H1 (cell line): ENCODE results near the gene CTBP2. TPM values are rescaled to one million over a fixed set of nuclear protein-coding genes. Genes with fewer than 3 reads are reported as not detected.

Experiments used
- CTCF ChIA-PET: fragments of 300-600 bp; sonication (Branson Sonifier 250); formaldehyde crosslinking; loops from one replicate; lab custom pipeline; 2021; ENCODE audit not compliant: partially characterized antibody; lab: Charles Lee
- POLR2A ChIA-PET: fragments of 300-600 bp; sonication (Branson Sonifier 250); formaldehyde crosslinking; loops from one replicate; lab custom pipeline; 2021; ENCODE audit warnings: inconsistent platforms; ENCODE audit not compliant: partially characterized antibody; lab: Charles Lee
- DNase-seq, 2 experiments: peaks; one replicate each; pipeline versions ENCODE4 v3.0.0 to v3.0.0-alpha.2; 2010 to 2022; ENCODE audit warnings: low spot score in 2 of 2, low read depth in 1 of 2, mixed read lengths in 1 of 2
- FAIRE-seq: peaks from 2 replicates; lab custom pipeline; 2011; peaks lifted over from hg19 to GRCh38; lab: Jason Lieb, UNC
- H2AFZ ChIP-seq: 2 replicates; pipeline ENCODE4 v1.8.1; 2012; ENCODE audit warnings: low read length, inconsistent platforms
- H2AK5ac ChIP-seq: 2 replicates; pipeline ENCODE4 v1.6.1; 2013; ENCODE audit warnings: low read depth, low read length
- H2BK120ac ChIP-seq: replicated peaks from 2 replicates; pipeline ENCODE3; 2013; ENCODE audit warnings: low read depth, low read length, inconsistent platforms
- H2BK12ac ChIP-seq: 2 replicates; pipeline ENCODE4 v1.6.1; 2013; ENCODE audit warnings: low read depth, low read length
- H2BK15ac ChIP-seq: 2 replicates; pipeline ENCODE4 v1.6.1; 2013; ENCODE audit warnings: low read length
- H2BK20ac ChIP-seq: 2 replicates; pipeline ENCODE4 v1.6.1; 2013; ENCODE audit warnings: low read length
- H2BK5ac ChIP-seq: 2 replicates; pipeline ENCODE4 v1.6.1; 2013; ENCODE audit warnings: low read depth, low read length
- H3K14ac ChIP-seq: 2 replicates; pipeline ENCODE4 v1.6.1; 2013; ENCODE audit warnings: inconsistent platforms; ENCODE audit not compliant: insufficient read length
- H3K18ac ChIP-seq: 2 replicates; pipeline ENCODE4 v1.6.1; 2013; ENCODE audit warnings: low read length; ENCODE audit errors: extremely low read depth
- H3K23ac ChIP-seq: 2 replicates; pipeline ENCODE4 v1.6.1; 2013; ENCODE audit warnings: inconsistent platforms; ENCODE audit not compliant: insufficient read length
- H3K23me2 ChIP-seq: 2 replicates; pipeline ENCODE4 v1.6.1; 2013; ENCODE audit warnings: low read depth, low read length
- H3K27ac ChIP-seq: 2 replicates; pipeline ENCODE4 v1.6.1; 2011; ENCODE audit warnings: low read depth, low read length, inconsistent platforms
- H3K27me3 ChIP-seq, 4 experiments: replicated peaks in 1 of 4; 1 replicate in 1 of 4; 2 replicates in 3 of 4; pipeline versions ENCODE4 v1.6.1 to v1.8.1; 2011 to 2013; ENCODE audit warnings: low read length in 3 of 4, mild to moderate bottlenecking in 3 of 4, inconsistent platforms in 2 of 4, mixed read lengths in 2 of 4, moderate library complexity in 1 of 4; ENCODE audit not compliant: control insufficient read depth in 3 of 4, insufficient read depth in 3 of 4; ENCODE audit errors: extremely low read depth in 1 of 4
- H3K36me3 ChIP-seq, 4 experiments: 2 replicates each; pipeline versions ENCODE4 v1.6.1 to v1.8.1; 2011 to 2013; ENCODE audit warnings: mild to moderate bottlenecking in 4 of 4, low read length in 3 of 4, moderate library complexity in 2 of 4, control low read depth in 1 of 4, inconsistent platforms in 1 of 4; ENCODE audit not compliant: insufficient read depth in 4 of 4, control insufficient read depth in 2 of 4
- H3K4ac ChIP-seq: replicated peaks from 2 replicates; pipeline ENCODE3; 2013; ENCODE audit warnings: low read length, low read depth, mixed read lengths, inconsistent platforms; ENCODE audit not compliant: insufficient read length
- H3K4me1 ChIP-seq, 4 experiments: replicated peaks in 1 of 4; 1 replicate in 1 of 4; 2 replicates in 3 of 4; pipeline versions ENCODE4 v1.6.1 to v1.8.1; 2011 to 2013; ENCODE audit warnings: low read length in 3 of 4, inconsistent platforms in 2 of 4, mixed read lengths in 1 of 4; ENCODE audit not compliant: insufficient read depth in 4 of 4, control insufficient read depth in 3 of 4
- H3K4me2 ChIP-seq, 2 experiments: 2 replicates each; pipeline versions ENCODE4 v1.6.1 to v1.8.1; 2011 to 2013; ENCODE audit warnings: low read depth in 2 of 2, low read length in 2 of 2, control low read depth in 1 of 2, inconsistent platforms in 1 of 2, mild to moderate bottlenecking in 1 of 2; ENCODE audit not compliant: insufficient read depth in 1 of 2
- H3K4me3 ChIP-seq, 4 experiments: fragments of 200-600, 300-600 bp in 1 of 4; sonication (generic), shearing (Covaris generic), sonication (Bioruptor Twin) in 1 of 4; 2 replicates each; pipeline versions ENCODE4 v1.5.1 to v1.8.1; 2011 to 2016; ENCODE audit warnings: low read length in 4 of 4, low read depth in 3 of 4, control low read depth in 2 of 4, inconsistent platforms in 2 of 4, mild to moderate bottlenecking in 2 of 4, mixed read lengths in 1 of 4, moderate library complexity in 1 of 4; ENCODE audit not compliant: insufficient read depth in 2 of 4; ENCODE audit errors: extremely low read depth in 1 of 4
- H3K56ac ChIP-seq: replicated peaks from 2 replicates; pipeline ENCODE3; 2013; ENCODE audit warnings: low read depth, mild to moderate bottlenecking, mixed read lengths, low read length, inconsistent platforms; ENCODE audit not compliant: insufficient read length
- H3K79me1 ChIP-seq: 2 replicates; pipeline ENCODE4 v1.6.1; 2013; ENCODE audit warnings: low read depth, low read length, control low read depth
- H3K79me2 ChIP-seq, 2 experiments: 2 replicates each; pipeline versions ENCODE4 v1.6.1 to v1.8.1; 2012 to 2013; ENCODE audit warnings: low read length in 2 of 2, mild to moderate bottlenecking in 2 of 2, inconsistent platforms in 1 of 2; ENCODE audit not compliant: insufficient read depth in 2 of 2, control insufficient read depth in 1 of 2
- H3K9ac ChIP-seq, 4 experiments: replicated peaks in 1 of 4; 1 replicate in 1 of 4; 2 replicates in 3 of 4; pipeline versions ENCODE4 v1.6.1 to v1.8.1; 2011 to 2013; ENCODE audit warnings: low read depth in 3 of 4, low read length in 3 of 4, control low read depth in 2 of 4, mild to moderate bottlenecking in 2 of 4, moderate library complexity in 2 of 4, inconsistent platforms in 1 of 4; ENCODE audit errors: extremely low read depth in 1 of 4
- H3K9me3 ChIP-seq, 2 experiments: 2 replicates each; pipeline versions ENCODE4 v1.6.1 to v1.8.1; 2012 to 2013; ENCODE audit warnings: mild to moderate bottlenecking in 2 of 2, moderate library complexity in 2 of 2, control low read depth in 1 of 2, inconsistent platforms in 1 of 2, low read depth in 1 of 2, low read length in 1 of 2, mixed read lengths in 1 of 2; ENCODE audit not compliant: insufficient read depth in 2 of 2
- H4K20me1 ChIP-seq, 2 experiments: replicated peaks in 1 of 2; 2 replicates each; pipeline versions ENCODE3 to v1.8.1; 2011 to 2013; ENCODE audit warnings: inconsistent platforms in 2 of 2, low read length in 2 of 2, mild to moderate bottlenecking in 1 of 2; ENCODE audit not compliant: insufficient read depth in 2 of 2, control insufficient read depth in 1 of 2
- H4K5ac ChIP-seq: 2 replicates; pipeline ENCODE4 v1.6.1; 2013; ENCODE audit warnings: low read length, low read depth, mixed read lengths, inconsistent platforms; ENCODE audit not compliant: insufficient read length
- H4K8ac ChIP-seq: 2 replicates; pipeline ENCODE4 v1.8.0; 2013; ENCODE audit warnings: mild to moderate bottlenecking, moderate library complexity, low read length, inconsistent platforms; ENCODE audit not compliant: insufficient read depth; ENCODE audit errors: extremely low read depth
- H4K91ac ChIP-seq: replicated peaks from 2 replicates; pipeline ENCODE3; 2013; ENCODE audit warnings: low read length, mixed read lengths, inconsistent platforms; ENCODE audit not compliant: insufficient read length
- ATF2 ChIP-seq: IDR thresholded peaks from 2 replicates; pipeline ENCODE4 v1.6.1; 2012; ENCODE audit warnings: low read length, inconsistent platforms
- HDAC6 ChIP-seq: IDR thresholded peaks from one replicate; pipeline ENCODE4 v1.7.1; 2012; ENCODE audit warnings: low read depth, mild to moderate bottlenecking, inconsistent platforms, low read length, moderate library complexity
- PHF8 ChIP-seq: fragments of 200-600 bp; sonication (generic); conservative IDR thresholded peaks from 2 replicates; pipeline ENCODE4 v1.7.1; 2012; ENCODE audit warnings: low read depth, mild to moderate bottlenecking, inconsistent platforms, low read length, moderate library complexity
- RBBP5 ChIP-seq: IDR thresholded peaks from 2 replicates; pipeline ENCODE4 v1.7.1; 2012; ENCODE audit warnings: low read depth, mild to moderate bottlenecking, inconsistent platforms, low read length, moderate library complexity, borderline replicate concordance
- SAP30 ChIP-seq: fragments of 300-600 bp; sonication (generic); IDR thresholded peaks from 2 replicates; pipeline ENCODE4 v1.7.1; 2012; ENCODE audit warnings: low read length, moderate library complexity, mild to moderate bottlenecking, inconsistent platforms; ENCODE audit not compliant: insufficient read depth, insufficient replicate concordance
- WGBS, 2 experiments: shearing (Covaris generic) in 1 of 2; methylation state at CpG; one replicate each; pipeline versions ENCODE4 v1.1.6 to v1.1.7; 2013 to 2015; ENCODE audit warnings: low lambda C conversion rate in 2 of 2, mixed read lengths in 2 of 2, inconsistent platforms in 1 of 2, low coverage in 1 of 2, missing lambda C conversion rate in 1 of 2; ENCODE audit not compliant: insufficient replicate concordance in 2 of 2, insufficient coverage in 1 of 2, insufficient read length in 1 of 2; ENCODE audit errors: extremely low coverage in 1 of 2, missing lambda C conversion rate in 1 of 2; 5-methylcytosine and 5-hydroxymethylcytosine counted together
- polyA plus RNA-seq, 7 experiments: library from polyadenylated mRNA; depleted of rRNA in 3 of 7; stranded (reverse) in 5 of 7; unstranded in 2 of 7; fragments of >200 nt in 5 of 7; fragments of 200-250 nt in 2 of 7; gene quantifications; 1 replicate in 5 of 7; 2 replicates in 1 of 7; 4 replicates in 1 of 7; pipeline versions ENCODE4 v1.2.1 to v1.2.3, GENCODE V29; 2011 to 2013; ENCODE audit warnings: missing spikeins in 2 of 7, mixed read lengths in 2 of 7
- total RNA-seq: library from RNA; stranded (reverse); fragmentation: NEBNext Ultra II Directional; extraction: Animal tissue kit (Norgen Biotek cat#: 25700); gene quantifications from 2 replicates; pipeline ENCODE4 v1.2.1, GENCODE V29; 2021

CTBP2 gene
- total and polyA plus RNA-seq, 2 of the 8 experiments (the other 6 are each of a cell fraction or from before 2014, with no cell fraction given): 208 to 221 TPM

GRCh38 chr10:125118701-125119100 is 41.7 kb downstream of the CTBP2 start:
- Histone ChIP-seq H3K79me1 (peaks cover 45% of the 10 kb centered on the region), H2AK5ac (no peak overlapping the region), H2AFZ (no peak overlapping the region), H2BK5ac (no peak overlapping the region), H2BK20ac (no peak overlapping the region), H3K4ac (no peak overlapping the region), H3K4me2 (no peak overlapping the region), H4K5ac (no peak overlapping the region), H3K4me3 (no peak overlapping the region), H4K91ac (no peak overlapping the region), H2BK15ac (no peak overlapping the region), H2BK12ac (no peak overlapping the region), H3K56ac (no peak overlapping the region), H3K79me2 (peaks cover 91 to 100% of the 10 kb centered on the region in 2 experiments), H4K8ac (no peak overlapping the region), H3K36me3 (peaks cover 0 to 40% (median 5%) of the 10 kb centered on the region in 4 experiments; a peak in 7 of 8 replicates), H3K23me2 (no peaks in the 10 kb centered on the region), H3K9ac (no peak overlapping the region), H3K23ac (no peak overlapping the region), H2BK120ac (no peak overlapping the region), H3K27ac (no peak overlapping the region), H3K14ac (no peak overlapping the region), H3K4me1 (peaks cover 13 to 43% (median 24%) of the 10 kb centered on the region in 4 experiments), H3K18ac (no peak overlapping the region), H3K9me3 (no peaks in the 10 kb centered on the region), H4K20me1 (peaks cover 83 to 89% of the 10 kb centered on the region in 2 experiments), H3K27me3 (no peaks in the 10 kb centered on the region)
- FAIRE-seq (no peak), DNase-seq (no peak)
- 93% methylated on average over 4 of the region's 10 CpGs; no CpG with 5 or more reads in 1 of the 2 experiments for WGBS, 2 experiments
- POLR2A ChIA-PET: interaction anchor here (0.9 to 2.4 kb wide), 5 partner anchors 9 to 20 kb away, joined by 3 to 8 read pairs (median 4); no protein-coding TSS in a partner anchor
- TF ChIP-seq ATF2 (no peak), HDAC6 (no peak), RBBP5 (no peak), SAP30 (no peak), PHF8 (no peak)
- CTCF ChIA-PET: interaction anchor here (0.9 to 1.2 kb wide), 2 partner anchors 16 to 17 kb away, joined by 3 to 5 read pairs; no protein-coding TSS in a partner anchor
